Stimulated activated CD8-positive, alpha-beta memory T cell treated with anti-CD3 and anti-CD28 coated beads, Interleukin-4, amount 100 ng/mL, for 4 hours (primary cell): Measurements from ENCODE around the gene KCNG2.

Source experiments
- DNase-seq, 2 donors: peaks; one replicate each; pipeline ENCODE4 v3.0.0-alpha.2; 2020; ENCODE audit warnings: low read depth in 2 of 2, low spot score in 1 of 2

KCNG2 gene

GRCh38 chr18:79882522-79883241 is 84.9 kb downstream of the KCNG2 start:
- DNase-seq: no peak

- DNase-seq: no peak
Observed at GRCh38 chr18:79883461-79884293, 85.9 kb downstream of the KCNG2 start.

- no peak for DNase-seq
Observed at GRCh38 chr18:79884294-79884962, 86.7 kb downstream of the KCNG2 start.

- DNase-seq: no peak
Observed at GRCh38 chr18:79884963-79885728, 87.4 kb downstream of the KCNG2 start.

GRCh38 chr18:79887181-79888000 is 89.7 kb downstream of the KCNG2 start:
- no peak for DNase-seq

GRCh38 chr18:79888016-79888415 is 90.3 kb downstream of the KCNG2 start:
- no peak for DNase-seq

GRCh38 chr18:79889569-79889968 is 91.8 kb downstream of the KCNG2 start:
- DNase-seq: no peak

GRCh38 chr18:79890674-79891073 is 92.9 kb downstream of the KCNG2 start:
- no peak for DNase-seq

GRCh38 chr18:79896738-79897137 is 99.0 kb downstream of the KCNG2 start:
- DNase-seq: no peak

GRCh38 chr18:79897940-79898625 is 100.3 kb downstream of the KCNG2 start:
- no peak for DNase-seq

GRCh38 chr18:79898952-79899608 is 101.3 kb downstream of the KCNG2 start:
- no peak for DNase-seq

- DNase-seq: no peak
Observed at GRCh38 chr18:79899609-79900445, 102.1 kb downstream of the KCNG2 start.

GRCh38 chr18:79900610-79901570 is 103.2 kb downstream of the KCNG2 start:
- DNase-seq: no peak

- DNase-seq: no peak
Observed at GRCh38 chr18:79901665-79902064, 103.9 kb downstream of the KCNG2 start.

GRCh38 chr18:79902075-79902474 is 104.3 kb downstream of the KCNG2 start:
- no peak for DNase-seq

- DNase-seq: no peak
Observed at GRCh38 chr18:79902640-79903039, 104.9 kb downstream of the KCNG2 start.

- no peak for DNase-seq
Observed at GRCh38 chr18:79903071-79903635, 105.4 kb downstream of the KCNG2 start.
